ENCODE measurements around the gene NACAD. TPM values are rescaled to one million over a fixed set of nuclear protein-coding genes. Genes with fewer than 3 reads are reported as not detected.

The NACAD gene
- total RNA-seq: 10 to 100 TPM; 10.8 to 11.1 TPM

- Histone ChIP-seq H3K9me3 (no peaks in the 10 kb centered on the region), H3K27ac (peak within 1 kb of the TSS; percentile 78 to 79), H3K27me3 (replicated peaks; ENCODE audit: insufficient read depth) (no peaks in the 10 kb centered on the region), H3K36me3 (no peaks in the 10 kb centered on the region), H3K4me3 (peak within 1 kb of the TSS; percentile 78), H3K4me1 (ENCODE audit: control insufficient read depth in 1 of 2, low read depth in 2 of 2) (peaks cover 4 to 11% of the 10 kb centered on the region in 2 donors)
- ATAC-seq (ENCODE audit: insufficient number of reproducible peaks, low FRiP score, low read depth) (peak; percentile 60), DNase-seq (ENCODE audit: low spot score) (no peak)
- no peak for TF ChIP-seq CTCF (IDR thresholded peaks at IDR 0.05)
Observed at GRCh38 chr7:45088821-45089340, at the start of gene NACAD. NACAD (minus strand) TSS chr7:45088969; CDS start chr7:45088894, 75 bp downstream.

- H3K36me3 ChIP-seq: no peaks in the 10 kb centered on the region
- ATAC-seq (ENCODE audit: insufficient number of reproducible peaks, low FRiP score, low read depth): no peak
- no peaks in the 10 kb centered on the region for H3K9me3 ChIP-seq
- peak; percentile 69 for TF ChIP-seq CTCF (IDR thresholded peaks at IDR 0.05)
- H3K4me1 ChIP-seq (ENCODE audit: control insufficient read depth in 1 of 2, low read depth in 2 of 2): no peaks in the 10 kb centered on the region
- DNase-seq (ENCODE audit: low spot score): no peak
- H3K27me3 ChIP-seq (replicated peaks; ENCODE audit: insufficient read depth): no peaks in the 10 kb centered on the region
- no peak overlapping the region for H3K4me3 ChIP-seq
- H3K27ac ChIP-seq: no peak overlapping the region
Observed at GRCh38 chr7:45136106-45137060, 47.6 kb upstream of the NACAD start.

GRCh38 chr7:45133877-45134276 is 45.1 kb upstream of the NACAD start:
- no peak for DNase-seq (ENCODE audit: low spot score)
- no peaks in the 10 kb centered on the region for H3K4me1 ChIP-seq (ENCODE audit: control insufficient read depth in 1 of 2, low read depth in 2 of 2)
- H3K9me3 ChIP-seq: no peaks in the 10 kb centered on the region
- no peak for ATAC-seq (ENCODE audit: insufficient number of reproducible peaks, low FRiP score, low read depth)
- H3K27me3 ChIP-seq (replicated peaks; ENCODE audit: insufficient read depth): no peaks in the 10 kb centered on the region
- H3K4me3 ChIP-seq: no peak overlapping the region
- no peak overlapping the region for H3K27ac ChIP-seq
- H3K36me3 ChIP-seq: no peaks in the 10 kb centered on the region
- TF ChIP-seq CTCF (IDR thresholded peaks at IDR 0.05): no peak

- DNase-seq (ENCODE audit: low spot score): no peak
- TF ChIP-seq CTCF (IDR thresholded peaks at IDR 0.05): no peak
- H3K9me3 ChIP-seq: no peaks in the 10 kb centered on the region
Observed at GRCh38 chr7:45133352-45133751, 44.6 kb upstream of the NACAD start.

GRCh38 chr7:45132708-45133320 is 44.0 kb upstream of the NACAD start:
- Histone ChIP-seq H3K36me3 (no peaks in the 10 kb centered on the region), H3K4me1 (ENCODE audit: control insufficient read depth in 1 of 2, low read depth in 2 of 2) (no peaks in the 10 kb centered on the region), H3K4me3 (no peak overlapping the region), H3K27ac (no peak overlapping the region), H3K27me3 (replicated peaks; ENCODE audit: insufficient read depth) (no peaks in the 10 kb centered on the region), H3K9me3 (no peaks in the 10 kb centered on the region)
- ATAC-seq (ENCODE audit: insufficient number of reproducible peaks, low FRiP score, low read depth) (no peak), DNase-seq (ENCODE audit: low spot score) (no peak)
- no peak for TF ChIP-seq CTCF (IDR thresholded peaks at IDR 0.05)

More at GRCh38 chr7:45133352-45133751, 44.6 kb upstream of the NACAD start:
- ATAC-seq (ENCODE audit: insufficient number of reproducible peaks, low FRiP score, low read depth): no peak
- Histone ChIP-seq H3K27me3 (replicated peaks; ENCODE audit: insufficient read depth) (no peaks in the 10 kb centered on the region), H3K36me3 (no peaks in the 10 kb centered on the region), H3K4me1 (ENCODE audit: control insufficient read depth in 1 of 2, low read depth in 2 of 2) (no peaks in the 10 kb centered on the region), H3K4me3 (no peak overlapping the region), H3K27ac (no peak overlapping the region)

Data from thoracic aorta (tissue), 2 donors.